GM10847 (cell line): ENCODE measurements around the gene PRSS8.

Source experiments
- POLR2A ChIP-seq: IDR thresholded peaks from 2 replicates; pipeline ENCODE4 v1.6.1; 2011; ENCODE audit not compliant: insufficient read length; ENCODE audit errors: extremely low read depth

PRSS8 gene

DNA sequence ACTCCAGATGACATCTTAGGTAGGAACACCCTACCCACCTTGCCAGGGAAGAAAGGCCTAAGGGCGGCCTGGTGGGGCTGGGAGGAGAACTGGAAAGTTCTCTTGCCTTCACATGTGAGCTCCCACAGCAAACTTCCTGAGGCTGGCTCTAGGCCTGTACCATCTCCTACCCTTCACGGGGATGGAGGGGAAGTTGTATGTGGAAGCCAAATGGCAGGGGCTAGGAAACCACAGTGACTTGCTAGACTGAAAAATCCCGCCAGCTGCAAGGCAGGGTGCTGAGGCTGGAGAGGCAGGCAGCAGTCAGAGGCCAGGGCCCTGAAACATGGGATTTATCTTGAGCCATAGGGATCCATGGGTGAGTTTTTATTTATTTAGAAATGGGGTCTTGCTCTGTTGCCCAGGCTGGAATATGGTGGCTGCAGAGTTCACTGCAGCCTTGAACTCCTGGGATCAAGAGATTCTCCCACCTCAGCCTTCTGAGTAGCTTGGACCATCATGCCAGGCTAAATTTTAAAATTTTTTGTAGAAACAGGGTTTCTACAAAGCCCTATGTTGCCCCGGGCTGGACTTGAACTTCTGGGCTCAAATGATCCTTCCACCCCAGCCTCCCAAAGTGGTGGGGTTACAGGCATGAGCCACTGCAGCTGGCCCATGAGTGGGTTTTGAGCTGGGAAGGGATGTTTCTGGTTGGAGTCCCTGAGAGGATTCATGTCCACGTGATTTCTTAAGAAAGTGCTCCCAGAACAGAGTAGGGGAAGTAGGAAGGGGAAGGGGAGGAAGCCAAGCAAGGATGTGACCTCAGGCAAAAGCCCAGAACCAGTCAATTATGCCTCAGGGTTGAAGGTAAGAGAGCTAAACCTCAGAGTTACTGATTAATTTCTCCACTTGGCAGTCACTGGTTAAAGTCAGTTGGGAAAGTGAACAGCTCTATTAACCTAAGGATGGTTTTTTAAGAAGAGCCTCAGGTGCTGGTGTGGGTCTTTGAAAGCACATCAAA lies 22.1 kb downstream of the PRSS8 start:
- no peak for TF ChIP-seq POLR2A

DNA sequence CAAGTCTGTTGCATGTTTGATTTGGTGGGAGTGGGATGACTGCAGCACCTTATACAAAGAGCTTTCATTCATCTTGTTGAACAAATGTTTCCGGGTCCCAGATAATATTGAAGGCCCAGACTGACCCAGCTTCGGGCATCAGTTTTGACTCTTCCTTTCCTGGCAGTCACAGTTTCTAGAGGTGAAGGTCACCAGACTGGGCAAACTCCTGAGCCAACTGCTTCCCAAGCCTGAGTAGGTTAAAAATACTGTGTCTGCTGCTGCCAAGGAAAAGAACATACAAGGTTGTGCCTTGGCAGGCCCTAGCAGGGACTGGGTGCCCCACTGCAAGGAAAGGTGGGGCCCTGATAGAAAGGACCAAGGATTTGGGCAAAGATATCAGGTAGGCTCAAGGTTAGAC lies 22.8 kb downstream of the PRSS8 start:
- no peak for TF ChIP-seq POLR2A

DNA sequence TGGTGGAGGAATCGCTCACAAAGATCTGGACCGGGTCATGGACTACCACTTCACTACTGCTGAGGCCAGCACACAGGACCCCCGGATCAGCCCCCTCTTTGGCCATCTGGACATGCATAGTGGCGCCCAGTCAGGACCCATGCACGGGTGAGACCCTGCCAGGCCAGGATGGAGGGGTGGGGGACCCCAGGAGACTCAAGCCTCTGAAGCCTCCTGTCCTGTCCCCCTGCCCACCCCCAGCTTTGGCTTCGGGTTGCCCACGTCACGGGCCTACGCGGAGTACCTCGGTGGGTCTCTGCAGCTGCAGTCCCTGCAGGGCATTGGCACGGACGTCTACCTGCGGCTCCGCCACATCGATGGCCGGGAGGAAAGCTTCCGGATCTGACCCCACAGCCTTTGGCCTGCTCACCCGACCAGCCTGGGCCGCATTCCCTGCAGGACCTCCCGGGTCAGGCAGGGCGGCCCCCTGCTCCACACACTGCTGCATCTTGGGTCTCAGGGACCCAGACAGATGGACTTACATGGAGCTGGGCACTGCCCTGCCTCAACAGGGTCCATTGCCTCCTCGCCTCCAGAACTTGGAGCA lies 23.6 kb downstream of the PRSS8 start:
- TF ChIP-seq POLR2A = no peak

DNA sequence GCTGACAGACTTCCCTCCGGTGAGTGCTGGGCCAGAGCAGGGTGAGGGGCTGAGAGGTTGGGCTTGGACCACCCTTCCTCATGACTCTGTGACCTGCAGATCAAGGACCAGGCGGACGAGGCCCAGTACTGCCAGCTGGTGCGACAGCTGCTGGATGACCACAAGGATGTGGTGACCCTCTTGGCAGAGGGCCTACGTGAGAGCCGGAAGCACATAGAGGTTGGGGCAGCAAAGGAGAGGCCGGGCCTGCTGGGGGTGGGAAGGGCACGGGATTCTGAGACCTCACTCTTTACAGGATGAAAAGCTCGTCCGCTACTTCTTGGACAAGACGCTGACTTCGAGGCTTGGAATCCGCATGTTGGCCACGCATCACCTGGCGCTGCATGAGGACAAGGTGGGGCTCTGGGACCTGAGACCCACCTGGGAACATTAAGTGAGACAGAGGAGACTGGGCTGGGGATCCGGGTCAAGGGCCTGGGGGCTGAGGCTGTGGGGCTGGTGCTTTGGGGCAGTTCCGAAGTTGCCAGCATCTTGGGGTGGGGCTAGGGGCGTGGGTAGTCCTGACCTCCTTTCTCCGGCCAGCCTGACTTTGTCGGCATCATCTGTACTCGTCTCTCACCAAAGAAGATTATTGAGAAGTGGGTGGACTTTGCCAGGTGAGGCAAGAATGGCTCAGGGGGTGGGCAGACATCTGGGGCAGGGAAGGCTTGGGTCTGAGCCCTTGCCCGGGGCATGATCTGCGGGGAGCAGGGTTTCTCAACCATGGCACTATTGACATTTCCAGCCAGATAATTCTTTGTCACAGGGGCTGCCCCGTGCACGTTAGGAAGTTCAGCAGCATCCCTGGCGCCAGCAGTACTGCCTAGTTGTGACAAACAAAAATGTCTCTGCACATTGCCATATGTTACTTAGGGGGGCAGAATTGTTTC lies 25.2 kb downstream of the PRSS8 start:
- no peak for TF ChIP-seq POLR2A

DNA sequence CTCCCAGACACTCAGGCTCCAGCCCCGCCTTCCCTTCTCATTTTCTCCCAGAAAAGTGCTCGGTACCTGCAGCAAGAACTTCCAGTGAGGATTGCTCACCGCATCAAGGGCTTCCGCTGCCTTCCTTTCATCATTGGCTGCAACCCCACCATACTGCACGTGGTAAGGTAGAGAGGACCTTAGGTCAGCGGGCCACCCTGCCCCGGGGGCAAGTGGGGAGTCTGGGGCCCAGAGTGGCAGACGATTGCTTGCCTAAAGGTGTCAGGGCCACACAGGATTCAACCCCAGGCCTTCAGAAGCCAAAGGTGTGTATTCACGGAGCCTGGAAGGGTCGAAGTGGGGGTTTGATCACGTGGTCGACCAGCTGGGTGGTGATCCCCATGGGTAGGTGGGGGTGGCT lies 25.9 kb downstream of the PRSS8 start:
- no peak for TF ChIP-seq POLR2A

DNA sequence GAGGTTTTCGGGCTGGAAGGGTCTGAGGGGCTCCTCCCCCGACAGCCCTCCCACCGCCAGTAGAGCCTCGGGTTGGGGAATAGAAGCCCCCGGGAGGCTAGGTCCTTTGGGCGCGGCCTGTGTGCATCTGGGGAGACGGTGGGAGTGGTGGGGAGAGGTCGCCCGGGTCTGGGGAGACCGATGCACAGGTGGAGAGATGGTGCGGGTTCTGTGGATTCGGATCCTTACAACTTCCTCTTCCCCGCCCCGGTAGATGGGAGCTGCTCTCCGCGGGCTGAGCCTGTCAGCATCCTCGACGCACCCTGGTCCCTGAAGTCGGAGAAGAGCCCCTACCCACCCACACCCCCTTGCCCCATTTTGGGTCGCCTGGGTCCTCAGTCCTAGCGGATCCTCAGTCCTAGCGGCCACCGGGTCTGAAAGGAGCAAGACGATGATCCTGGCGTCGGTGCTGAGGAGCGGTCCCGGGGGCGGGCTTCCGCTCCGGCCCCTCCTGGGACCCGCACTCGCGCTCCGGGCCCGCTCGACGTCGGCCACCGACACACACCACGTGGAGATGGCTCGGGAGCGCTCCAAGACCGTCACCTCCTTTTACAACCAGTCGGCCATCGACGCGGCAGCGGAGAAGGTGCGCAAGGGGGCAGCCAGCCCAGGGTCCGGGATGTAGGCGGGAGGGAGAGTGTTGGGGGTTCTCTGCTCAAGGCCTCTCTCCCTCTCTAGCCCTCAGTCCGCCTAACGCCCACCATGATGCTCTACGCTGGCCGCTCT lies 26.6 kb downstream of the PRSS8 start:
- no peak for TF ChIP-seq POLR2A

DNA sequence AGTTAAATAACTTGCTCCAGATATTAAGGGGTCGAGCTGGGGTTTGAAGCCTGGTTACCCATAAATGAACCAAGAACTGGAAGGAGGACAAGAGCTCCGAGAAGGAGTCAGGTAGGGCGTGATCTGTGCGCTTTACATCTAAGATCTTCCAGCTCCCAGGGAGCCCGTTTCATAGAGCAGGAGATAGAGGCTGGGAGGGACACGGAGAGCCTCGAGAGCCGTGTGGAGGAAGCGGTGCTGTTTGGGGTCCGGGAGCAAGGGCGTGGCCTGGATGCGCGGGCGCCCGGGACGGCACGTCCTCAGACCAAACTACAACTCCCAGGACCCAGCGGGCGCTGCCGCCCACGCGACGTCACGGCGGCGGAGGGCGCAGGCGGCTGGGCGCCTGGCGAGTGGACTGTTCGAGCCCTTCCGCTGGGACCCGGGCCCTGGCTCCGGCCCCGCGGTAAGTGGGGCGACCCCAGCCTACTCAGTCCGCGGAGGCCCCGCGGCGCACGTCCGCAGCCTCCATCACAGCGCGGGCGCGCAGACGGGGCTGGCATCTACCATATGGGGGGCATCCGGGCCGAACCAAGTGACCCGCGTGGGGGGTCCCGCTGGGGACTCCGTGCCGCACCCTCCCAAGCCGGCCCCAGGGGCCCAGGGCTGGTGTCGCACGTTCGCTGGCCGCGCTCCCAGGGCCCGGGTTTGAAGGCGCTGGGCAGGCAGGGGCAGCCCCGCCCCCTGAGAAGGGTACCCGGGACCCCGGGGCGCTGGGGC lies 27.3 kb downstream of the PRSS8 start, which contains the start of gene BCKDK:
TSS of gene BCKDK (plus strand) at position 352 of the 759 bp plus-strand sequence. CDS start 838 bp downstream, outside the sequence.
- peak; percentile 51 for TF ChIP-seq POLR2A

DNA sequence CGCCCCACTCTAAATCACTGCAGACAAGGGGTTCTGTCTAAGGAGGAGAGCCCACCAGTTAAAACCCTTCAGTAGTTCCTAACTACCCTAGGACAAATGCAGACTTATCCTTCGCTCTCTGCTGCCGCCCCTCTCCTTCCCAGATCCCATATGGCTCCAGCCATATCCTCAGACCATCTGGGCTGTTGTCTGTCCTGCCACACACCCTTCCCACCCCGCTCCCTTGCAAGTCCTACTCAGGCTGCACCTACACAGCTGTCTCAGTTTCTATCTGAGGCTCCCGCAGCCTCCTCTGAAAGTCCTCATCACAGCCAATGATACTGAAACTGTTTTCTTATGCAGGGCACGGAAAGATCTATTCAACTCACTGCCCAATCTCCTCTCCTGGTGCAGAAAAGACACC lies 28.1 kb downstream of the PRSS8 start:
- no peak for TF ChIP-seq POLR2A

DNA sequence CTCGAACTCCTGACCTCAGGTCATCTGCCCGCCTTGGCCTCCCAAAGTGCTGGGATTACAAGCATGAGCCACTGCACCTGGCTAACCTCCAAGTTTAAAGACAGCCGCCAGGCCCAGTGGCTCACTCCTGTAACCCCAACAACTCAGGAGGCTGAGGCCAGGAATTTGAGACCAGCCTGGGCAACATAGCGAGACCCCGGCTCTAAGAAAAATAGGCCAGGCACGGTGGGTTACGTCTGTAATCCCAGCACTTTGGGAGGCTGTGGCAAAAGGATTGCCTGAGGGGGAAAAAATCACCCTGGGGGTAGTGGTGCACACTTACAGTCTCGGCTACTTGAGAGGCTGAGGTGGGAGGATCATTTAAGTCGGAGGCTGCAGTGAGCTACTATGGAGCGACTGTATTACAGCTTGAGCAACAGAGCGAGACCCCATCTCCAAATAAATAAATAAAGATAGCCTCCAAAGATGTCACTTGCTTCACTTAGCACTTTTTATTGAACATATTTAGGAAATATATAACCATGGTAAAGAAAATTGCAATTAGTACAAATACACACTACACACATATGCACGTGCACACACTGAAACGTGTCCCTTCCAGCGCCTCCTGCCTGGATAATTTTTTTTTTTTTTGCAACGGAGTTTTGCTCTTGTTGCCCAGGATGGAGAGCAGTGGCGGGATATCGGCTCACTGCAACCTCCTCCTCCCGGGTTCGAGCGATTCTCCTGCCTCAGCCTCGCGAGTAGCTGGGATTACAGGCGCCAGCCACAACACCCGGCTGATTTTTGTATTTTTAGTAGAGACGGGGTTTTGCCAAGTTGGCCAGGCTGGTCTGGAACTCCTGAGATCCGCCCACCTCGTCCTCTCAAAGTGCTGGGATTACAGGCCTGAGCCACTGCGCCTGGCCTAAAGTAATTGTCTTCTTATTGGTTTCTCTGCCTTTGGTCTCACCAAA lies 28.7 kb downstream of the PRSS8 start:
- no peak for TF ChIP-seq POLR2A

DNA sequence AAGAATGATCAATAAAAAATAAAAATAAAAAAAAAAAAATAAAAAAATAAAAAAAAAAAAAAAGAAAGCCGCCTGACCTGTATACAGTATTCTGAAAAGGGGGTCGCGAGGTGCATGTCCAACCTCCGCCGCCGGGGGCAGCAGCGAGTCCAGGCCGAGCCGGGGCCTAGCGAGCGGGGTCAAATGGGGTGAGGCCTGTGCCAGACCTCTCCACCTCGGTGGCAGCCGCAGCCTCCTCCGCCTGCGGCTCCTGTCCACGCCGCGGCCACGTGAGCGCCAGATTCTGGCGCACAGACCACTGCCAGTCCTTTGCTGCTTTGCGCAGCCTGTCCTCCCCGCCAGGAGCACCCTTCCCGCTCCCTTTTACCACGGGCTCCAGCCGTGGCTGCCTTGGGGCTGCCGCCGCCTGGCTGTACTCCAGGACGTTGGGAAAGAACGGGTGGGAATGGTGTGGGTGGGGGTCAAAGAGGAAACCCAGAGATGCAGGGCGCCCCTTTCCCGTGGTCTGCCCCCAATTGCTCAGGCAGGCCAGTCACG lies 29.8 kb downstream of the PRSS8 start:
- no peak for TF ChIP-seq POLR2A

DNA sequence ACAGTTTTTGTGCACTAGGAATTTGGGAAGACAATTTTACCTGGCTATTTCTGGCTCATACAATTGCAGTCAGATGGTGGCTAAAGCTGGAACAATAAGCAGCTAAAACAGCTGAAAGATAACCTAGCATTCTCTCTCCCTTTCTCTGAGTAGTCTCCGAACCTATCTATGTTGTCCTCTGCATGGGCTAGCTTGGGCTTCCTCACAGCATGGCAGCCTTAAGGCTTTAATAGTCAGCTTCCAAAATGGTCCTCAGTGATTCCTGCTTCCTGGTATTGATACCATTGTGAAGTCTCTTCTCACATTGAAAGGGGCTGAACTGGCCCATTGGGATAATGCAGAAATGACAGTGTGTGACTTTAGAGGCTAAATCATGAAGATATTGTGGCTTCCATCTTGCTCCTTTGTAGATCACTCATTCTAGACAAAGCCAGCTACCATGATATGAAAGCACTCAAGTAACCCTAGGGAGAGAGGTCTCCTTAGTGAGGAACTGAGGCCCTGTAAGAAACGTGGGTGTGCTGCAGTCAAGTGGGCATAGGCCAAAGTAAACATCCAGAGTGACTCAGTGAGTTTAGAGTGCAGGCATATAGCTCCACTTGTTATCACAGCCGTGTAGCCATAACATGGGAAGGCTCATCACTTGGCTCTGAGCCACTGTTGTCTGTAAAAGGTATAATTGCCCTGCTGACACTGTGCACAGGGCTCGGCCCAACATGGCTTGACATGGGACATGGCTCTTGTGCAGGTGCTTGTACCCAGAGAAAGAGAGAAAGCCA lies 35.5 kb downstream of the PRSS8 start:
- no peak for TF ChIP-seq POLR2A

DNA sequence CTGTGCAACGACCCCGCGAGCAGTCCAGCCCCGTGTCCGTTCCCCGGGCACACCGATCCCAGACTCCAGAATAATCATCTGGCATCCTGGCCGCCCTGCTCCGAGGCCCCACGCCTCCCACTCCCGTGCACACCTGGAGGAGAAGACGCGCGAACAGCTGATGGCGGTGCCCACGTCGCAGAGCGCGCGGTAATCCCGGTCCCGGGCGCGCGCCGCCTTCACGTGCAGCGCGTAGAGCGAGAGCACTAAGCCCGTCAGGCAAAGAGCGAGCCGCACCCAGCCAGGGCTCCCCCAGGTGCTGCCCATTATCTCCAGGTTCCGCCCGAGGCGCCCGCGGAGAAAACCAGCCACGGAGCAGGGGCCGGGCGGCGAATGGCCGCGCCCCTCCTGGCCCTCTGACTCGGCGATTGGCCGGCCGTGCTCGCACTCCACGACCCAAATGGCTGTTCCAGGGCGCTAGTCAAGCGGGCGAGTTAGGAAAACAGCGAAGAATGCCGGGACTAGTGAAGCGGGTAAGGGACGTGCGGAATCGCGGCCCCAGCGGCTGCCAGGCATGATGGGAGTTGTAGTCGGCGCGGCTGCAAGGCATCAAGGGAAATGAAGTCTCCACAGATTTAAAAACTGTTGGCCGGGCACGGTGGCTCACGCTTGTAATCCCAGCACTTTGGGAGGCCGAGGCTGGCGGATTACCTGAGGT lies 41.0 kb downstream of the PRSS8 start, which contains the start of gene VKORC1:
TSS of gene VKORC1 (minus strand) at position 374 of the 697 bp plus-strand sequence. CDS start at position 306, 68 bp downstream.
- TF ChIP-seq POLR2A = peak; percentile 53
